Activated T-helper 17 cell treated with anti-CD3 and anti-CD28 coated beads, Interleukin-2, amount 50 U/mL, for 72 hours (primary cell): Measurements from ENCODE around the gene GINS2. TPM values are rescaled to one million over a fixed set of nuclear protein-coding genes. Genes with fewer than 3 reads are reported as not detected.

ENCODE experiments used
- ATAC-seq: fragments of 150-1000 bp; cut with Tn5 transposase; replicated peaks from 2 replicates; pipeline ENCODE4 v1.10.0; 2021; ENCODE audit warnings: mild to moderate bottlenecking, moderate library complexity
- H3K27ac Mint-ChIP-seq: one replicate; pipeline ENCODE4 v1.8.0; 2022; ENCODE audit warnings: mixed read lengths
- H3K27me3 Mint-ChIP-seq: one replicate; pipeline ENCODE4 v1.8.0; 2022; ENCODE audit warnings: mixed read lengths
- H3K36me3 Mint-ChIP-seq: one replicate; pipeline ENCODE4 v1.8.0; 2022; ENCODE audit warnings: low read depth, mild to moderate bottlenecking, mixed read lengths
- H3K4me1 Mint-ChIP-seq: one replicate; pipeline ENCODE4 v1.8.0; 2022; ENCODE audit warnings: mixed read lengths
- H3K4me3 Mint-ChIP-seq: one replicate; pipeline ENCODE4 v1.8.0; 2022; ENCODE audit warnings: mild to moderate bottlenecking, mixed read lengths
- H3K9me3 Mint-ChIP-seq: one replicate; pipeline ENCODE4 v1.8.0; 2022; ENCODE audit warnings: mixed read lengths
- total RNA-seq, 2 donors: library from RNA; stranded (reverse); gene quantifications; one replicate each; pipeline ENCODE4 v1.2.3, GENCODE V29; 2022

GINS2 gene
- total RNA-seq: 10 to 100 TPM; 39.1 to 64.2 TPM

GRCh38 chr16:85688586-85689284 lies at the start of gene GINS2:
Gene GINS2 (minus strand): TSS chr16:85688954. CDS start chr16:85688898, 56 bp downstream.
- Mint-ChIP-seq H3K4me1 (no peaks in the 10 kb centered on the region), H3K9me3 (no peaks in the 10 kb centered on the region), H3K36me3 (peaks cover 41% of the 10 kb centered on the region), H3K27ac (peak within 1 kb of the TSS; percentile 33), H3K27me3 (no peaks in the 10 kb centered on the region), H3K4me3 (peak within 1 kb of the TSS; percentile 82)
- peak; percentile 100 for ATAC-seq

DNA sequence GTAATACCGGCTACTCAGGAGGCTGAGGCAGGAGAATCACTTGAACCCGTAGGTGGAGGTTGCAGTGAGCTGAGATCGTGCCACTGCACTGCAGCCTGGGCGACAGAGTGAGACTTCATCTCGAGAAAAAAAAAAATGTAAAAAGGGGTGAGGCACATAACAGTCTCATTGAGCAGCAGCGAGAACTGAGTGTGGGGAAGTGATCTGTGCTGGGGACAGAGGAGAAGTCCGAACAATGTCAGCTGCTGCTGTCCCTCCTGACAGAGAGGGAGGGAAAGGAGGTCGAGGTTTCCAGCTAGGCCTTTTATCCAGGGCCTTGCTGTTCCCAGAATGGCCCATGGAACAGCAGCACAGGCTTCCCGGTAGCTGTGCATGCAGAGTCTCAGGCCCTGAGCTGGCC lies 48.2 kb upstream of the GINS2 start:
- Mint-ChIP-seq H3K9me3 (no peaks in the 10 kb centered on the region), H3K4me3 (no peak overlapping the region), H3K27me3 (no peaks in the 10 kb centered on the region), H3K4me1 (peaks cover 5% of the 10 kb centered on the region), H3K36me3 (no peaks in the 10 kb centered on the region), H3K27ac (no peak overlapping the region)
- ATAC-seq: no peak

- ATAC-seq: no peak
- Mint-ChIP-seq H3K4me3 (peak overlapping the region; percentile 33), H3K4me1 (peaks cover 5% of the 10 kb centered on the region), H3K36me3 (no peaks in the 10 kb centered on the region), H3K27me3 (no peaks in the 10 kb centered on the region), H3K9me3 (no peaks in the 10 kb centered on the region), H3K27ac (peak overlapping the region; percentile 48)
Observed at GRCh38 chr16:85735946-85736345, 47.2 kb upstream of the GINS2 start.

- no peaks in the 10 kb centered on the region for H3K9me3 Mint-ChIP-seq
- H3K4me1 Mint-ChIP-seq: peaks cover 5% of the 10 kb centered on the region
- peak; percentile 52 for ATAC-seq
- H3K36me3 Mint-ChIP-seq: no peaks in the 10 kb centered on the region
- H3K4me3 Mint-ChIP-seq: peak overlapping the region; percentile 33
- H3K27me3 Mint-ChIP-seq: no peaks in the 10 kb centered on the region
- no peak overlapping the region for H3K27ac Mint-ChIP-seq
Observed at GRCh38 chr16:85735225-85735635, 46.5 kb upstream of the GINS2 start.

GRCh38 chr16:85734311-85735017 lies 45.7 kb upstream of the GINS2 start:
- Mint-ChIP-seq H3K9me3 (no peaks in the 10 kb centered on the region), H3K36me3 (no peaks in the 10 kb centered on the region), H3K27ac (no peak overlapping the region), H3K4me1 (peaks cover 5% of the 10 kb centered on the region), H3K4me3 (no peak overlapping the region), H3K27me3 (no peaks in the 10 kb centered on the region)
- no peak for ATAC-seq

- no peaks in the 10 kb centered on the region for H3K9me3 Mint-ChIP-seq
Observed at GRCh38 chr16:85733839-85734170, 45.1 kb upstream of the GINS2 start.

GRCh38 chr16:85733155-85733838 lies 44.5 kb upstream of the GINS2 start:
- Mint-ChIP-seq H3K9me3 (no peaks in the 10 kb centered on the region), H3K36me3 (no peaks in the 10 kb centered on the region), H3K27ac (no peak overlapping the region), H3K4me3 (no peak overlapping the region), H3K4me1 (peaks cover 5% of the 10 kb centered on the region), H3K27me3 (no peaks in the 10 kb centered on the region)
- no peak for ATAC-seq

More at GRCh38 chr16:85733839-85734170, 45.1 kb upstream of the GINS2 start:
- no peak for ATAC-seq
- no peaks in the 10 kb centered on the region for H3K36me3 Mint-ChIP-seq
- H3K4me3 Mint-ChIP-seq: no peak overlapping the region
- no peak overlapping the region for H3K27ac Mint-ChIP-seq
- H3K4me1 Mint-ChIP-seq: peaks cover 5% of the 10 kb centered on the region
- no peaks in the 10 kb centered on the region for H3K27me3 Mint-ChIP-seq

- Mint-ChIP-seq H3K27ac (no peak overlapping the region), H3K9me3 (no peaks in the 10 kb centered on the region), H3K27me3 (no peaks in the 10 kb centered on the region), H3K36me3 (no peaks in the 10 kb centered on the region), H3K4me3 (no peak overlapping the region), H3K4me1 (peaks cover 5% of the 10 kb centered on the region)
- no peak for ATAC-seq
Observed at GRCh38 chr16:85731179-85731578, 42.4 kb upstream of the GINS2 start.

DNA sequence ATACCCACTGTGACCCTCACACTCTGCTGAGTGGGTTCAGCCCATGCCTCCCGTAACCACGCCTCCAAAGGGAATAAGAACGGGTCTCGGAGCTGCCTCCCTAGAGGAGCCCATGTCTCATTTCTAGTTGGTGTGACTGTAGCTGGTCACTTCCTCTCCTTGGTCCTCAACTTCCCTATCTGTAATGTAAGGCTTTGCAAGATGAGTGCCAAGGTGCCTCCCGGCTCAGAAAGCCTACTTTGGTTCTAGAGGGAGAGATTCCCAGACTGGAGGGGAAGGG lies 41.4 kb upstream of the GINS2 start:
- no peak overlapping the region for H3K27ac Mint-ChIP-seq
- no peaks in the 10 kb centered on the region for H3K9me3 Mint-ChIP-seq
- no peaks in the 10 kb centered on the region for H3K36me3 Mint-ChIP-seq
- H3K4me1 Mint-ChIP-seq: no peaks in the 10 kb centered on the region
- no peak overlapping the region for H3K4me3 Mint-ChIP-seq
- no peak for ATAC-seq
- no peaks in the 10 kb centered on the region for H3K27me3 Mint-ChIP-seq

- no peaks in the 10 kb centered on the region for H3K9me3 Mint-ChIP-seq
- no peaks in the 10 kb centered on the region for H3K27me3 Mint-ChIP-seq
- no peak overlapping the region for H3K27ac Mint-ChIP-seq
Observed at GRCh38 chr16:85729452-85730185, 40.9 kb upstream of the GINS2 start.

DNA sequence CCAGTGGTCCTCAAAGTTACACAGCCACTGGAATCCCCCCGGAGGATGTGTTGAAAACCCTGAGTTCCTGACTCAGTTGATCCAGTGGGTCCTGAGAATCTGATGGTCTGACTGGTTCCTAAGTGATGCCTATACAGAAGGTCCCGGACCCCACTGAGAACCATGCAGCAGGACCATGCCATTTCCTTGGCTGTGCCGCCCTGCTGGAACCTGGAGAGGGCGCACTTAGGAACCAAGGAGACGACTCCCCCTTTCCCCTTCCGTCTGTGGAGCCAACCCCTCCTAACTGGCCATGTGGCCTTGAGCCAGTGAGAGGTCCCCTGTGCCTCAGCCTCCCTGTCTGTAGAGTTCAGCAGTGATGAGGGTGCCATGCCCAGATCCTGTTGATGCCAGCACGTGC lies 40.1 kb upstream of the GINS2 start:
- ATAC-seq: no peak
- H3K9me3 Mint-ChIP-seq: no peaks in the 10 kb centered on the region
- no peak overlapping the region for H3K27ac Mint-ChIP-seq
- no peak overlapping the region for H3K4me3 Mint-ChIP-seq
- H3K36me3 Mint-ChIP-seq: no peaks in the 10 kb centered on the region
- no peaks in the 10 kb centered on the region for H3K4me1 Mint-ChIP-seq
- H3K27me3 Mint-ChIP-seq: peaks cover 3% of the 10 kb centered on the region

More at GRCh38 chr16:85729452-85730185, 40.9 kb upstream of the GINS2 start:
- Mint-ChIP-seq H3K4me3 (no peak overlapping the region), H3K36me3 (no peaks in the 10 kb centered on the region), H3K4me1 (no peaks in the 10 kb centered on the region)
- ATAC-seq: no peak

DNA sequence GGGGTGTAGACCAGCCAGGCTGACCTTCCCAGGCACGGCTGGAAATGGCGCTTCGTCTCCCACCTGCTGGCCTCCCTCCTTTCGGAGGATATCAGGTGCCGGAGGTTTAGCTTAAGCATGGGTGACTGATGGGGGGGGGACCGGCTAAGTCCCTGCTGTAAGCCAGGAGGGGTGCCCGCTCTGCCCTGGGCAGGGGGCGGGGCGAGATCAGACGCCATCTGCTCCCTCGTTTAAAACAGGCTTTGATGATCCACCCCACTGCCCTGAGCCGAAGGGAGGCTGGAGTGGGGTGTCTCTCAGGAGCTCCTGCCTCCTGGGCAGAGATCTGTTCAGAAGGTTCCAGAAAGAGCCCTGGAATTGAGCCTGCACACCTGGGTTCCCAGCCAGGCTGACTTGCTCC lies 36.2 kb upstream of the GINS2 start:
- peaks cover 3% of the 10 kb centered on the region for H3K27me3 Mint-ChIP-seq
- no peak overlapping the region for H3K4me3 Mint-ChIP-seq
- H3K4me1 Mint-ChIP-seq: no peaks in the 10 kb centered on the region
- no peaks in the 10 kb centered on the region for H3K36me3 Mint-ChIP-seq
- ATAC-seq: no peak
- H3K9me3 Mint-ChIP-seq: no peaks in the 10 kb centered on the region
- H3K27ac Mint-ChIP-seq: no peak overlapping the region

DNA sequence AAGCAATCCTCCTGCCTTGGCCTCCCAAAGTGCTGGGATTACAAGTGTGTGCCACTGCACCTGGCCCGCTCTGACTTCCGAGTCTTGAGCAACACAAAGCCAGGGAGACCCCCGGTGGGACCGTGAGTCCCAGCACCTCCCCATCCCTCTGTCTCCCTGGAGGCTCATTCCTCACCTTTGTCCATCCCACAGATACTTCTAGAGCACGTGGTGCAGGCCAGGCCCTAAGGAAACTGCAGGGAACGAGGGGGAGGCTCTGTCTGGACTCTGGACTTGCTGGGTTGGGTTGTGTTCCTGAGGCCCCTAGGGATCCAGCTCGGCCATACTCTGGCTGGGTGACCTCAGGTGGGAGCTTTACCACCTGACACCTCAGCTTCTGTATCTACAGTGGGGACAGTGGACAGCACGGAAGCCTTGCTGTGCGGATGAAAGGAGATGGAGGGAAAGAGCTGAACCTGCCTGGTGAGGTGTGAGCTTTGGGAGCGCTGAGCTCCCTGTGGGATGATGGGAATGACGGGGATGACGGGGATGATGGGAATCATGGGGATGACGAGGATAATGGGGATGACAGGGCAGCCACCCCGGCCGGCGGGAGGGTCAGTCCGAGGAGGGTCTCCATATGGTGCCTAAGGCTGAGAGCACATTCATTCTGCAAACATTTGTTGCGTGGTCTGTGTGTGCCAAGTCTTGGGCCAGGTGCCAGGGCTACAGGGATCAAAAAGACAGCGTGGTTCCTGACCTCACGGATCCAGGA lies 35.5 kb upstream of the GINS2 start:
- H3K4me3 Mint-ChIP-seq: no peak overlapping the region
- H3K36me3 Mint-ChIP-seq: no peaks in the 10 kb centered on the region
- no peaks in the 10 kb centered on the region for H3K4me1 Mint-ChIP-seq
- ATAC-seq: no peak
- H3K9me3 Mint-ChIP-seq: no peaks in the 10 kb centered on the region
- no peak overlapping the region for H3K27ac Mint-ChIP-seq
- H3K27me3 Mint-ChIP-seq: peaks cover 3% of the 10 kb centered on the region
